Keratinocyte (primary cell): Measurements from ENCODE around the gene FMNL2. TPM values are rescaled to one million over a fixed set of nuclear protein-coding genes. Genes with fewer than 3 reads are reported as not detected.
A peak's percentile ranks its signal among the peaks of the same experiment; 100 is the strongest.

ENCODE experiments used
- DNase-seq: peaks from one replicate; pipeline ENCODE4 v3.0.0-alpha.2; 2011; ENCODE audit warnings: low read depth, missing footprints, low spot score
- FAIRE-seq: peaks from 2 replicates; lab custom pipeline; 2011; peaks lifted over from hg19 to GRCh38; lab: Jason Lieb, UNC
- H2AFZ ChIP-seq: 2 replicates; pipeline ENCODE4 v1.6.0; 2012; ENCODE audit warnings: low read length, control low read depth, inconsistent platforms; ENCODE audit not compliant: control insufficient read depth
- H3K27ac ChIP-seq: 2 replicates; pipeline ENCODE4 v1.5.1; 2011; ENCODE audit warnings: low read length; ENCODE audit not compliant: control insufficient read depth, insufficient read depth
- H3K27me3 ChIP-seq: 3 replicates; pipeline ENCODE4 v1.6.0; 2011; ENCODE audit warnings: low read length; ENCODE audit not compliant: control insufficient read depth, insufficient read depth; ENCODE audit errors: extremely low read depth
- H3K36me3 ChIP-seq, 2 experiments: 2 replicates in 1 of 2; 3 replicates in 1 of 2; pipeline ENCODE4 v1.5.1; 2011; ENCODE audit warnings: low read length in 2 of 2, mild to moderate bottlenecking in 1 of 2; ENCODE audit not compliant: control insufficient read depth in 2 of 2, insufficient read depth in 2 of 2; ENCODE audit errors: extremely low read depth in 1 of 2
- H3K4me1 ChIP-seq: 3 replicates; pipeline ENCODE4 v1.5.1; 2011; ENCODE audit warnings: low read length; ENCODE audit not compliant: control insufficient read depth, insufficient read depth; ENCODE audit errors: extremely low read depth
- H3K4me2 ChIP-seq: 3 replicates; pipeline ENCODE4 v1.6.0; 2011; ENCODE audit warnings: low read depth, low read length; ENCODE audit not compliant: control insufficient read depth, insufficient read depth; ENCODE audit errors: extremely low read depth
- H3K4me3 ChIP-seq, 3 experiments: fragments of 200-600 bp in 1 of 3; sonication (generic) in 1 of 3; 2 replicates in 2 of 3; 3 replicates in 1 of 3; pipeline ENCODE4 v1.5.1; 2011 to 2016; ENCODE audit warnings: low read length in 3 of 3, mild to moderate bottlenecking in 3 of 3, control low read depth in 2 of 3, inconsistent platforms in 1 of 3, low read depth in 1 of 3, mixed read lengths in 1 of 3, mixed run types in 1 of 3, moderate library complexity in 1 of 3; ENCODE audit not compliant: control insufficient read depth in 2 of 3, insufficient read depth in 2 of 3; ENCODE audit errors: extremely low read depth in 1 of 3
- H3K79me2 ChIP-seq: 2 replicates; pipeline ENCODE4 v1.6.0; 2012; ENCODE audit warnings: low read length; ENCODE audit not compliant: control insufficient read depth, insufficient read depth
- H3K9ac ChIP-seq: 3 replicates; pipeline ENCODE4 v1.6.0; 2011; ENCODE audit warnings: low read length; ENCODE audit not compliant: control insufficient read depth, insufficient read depth; ENCODE audit errors: extremely low read depth
- H3K9me1 ChIP-seq: 3 replicates; pipeline ENCODE4 v1.6.0; 2011; ENCODE audit warnings: low read length; ENCODE audit not compliant: control insufficient read depth, insufficient read depth; ENCODE audit errors: extremely low read depth
- H3K9me3 ChIP-seq: 2 replicates; pipeline ENCODE4 v1.5.1; 2012; ENCODE audit warnings: low read depth, low read length; ENCODE audit not compliant: control insufficient read depth
- H4K20me1 ChIP-seq: 3 replicates; pipeline ENCODE4 v1.6.0; 2011; ENCODE audit warnings: low read length; ENCODE audit not compliant: control insufficient read depth, insufficient read depth; ENCODE audit errors: extremely low read depth
- CTCF ChIP-seq, 3 experiments: IDR thresholded peaks in 1 of 3; conservative IDR thresholded peaks in 1 of 3; optimal IDR thresholded peaks in 1 of 3; 2 replicates in 2 of 3; 3 replicates in 1 of 3; pipeline versions ENCODE3 to v1.5.1; 2011; ENCODE audit warnings: low read length in 3 of 3, mild to moderate bottlenecking in 3 of 3, moderate library complexity in 2 of 3, control low read depth in 1 of 3, inconsistent platforms in 1 of 3; ENCODE audit not compliant: insufficient read depth in 2 of 3; ENCODE audit errors: extremely low read depth in 1 of 3
- EZH2 ChIP-seq: IDR thresholded peaks from one replicate; pipeline ENCODE4 v1.6.1; 2012; ENCODE audit warnings: inconsistent platforms, mild to moderate bottlenecking, low read length, moderate library complexity
- dilution Hi-C: fragments of 300-500 bp; cut with MboI; formaldehyde crosslinking; loops from one replicate; pipeline ENCODE4 v1.7.0; 2020; ENCODE audit warnings: low sequenced_read_pairs; ENCODE audit not compliant: extremely low pct_ligation_motif_present
- polyA plus RNA-seq, 5 experiments: library from polyadenylated mRNA; depleted of rRNA in 3 of 5; stranded (reverse) in 3 of 5; stranded (forward) in 1 of 5; unstranded in 1 of 5; fragments of >200 nt; gene quantifications; 1 replicate in 1 of 5; 2 replicates in 3 of 5; 3 replicates in 1 of 5; pipeline versions ENCODE4 v1.2.1 to v1.2.3, GENCODE V29; 2011 to 2012; ENCODE audit warnings: missing spikeins in 2 of 5, low read depth in 1 of 5, low replicate concordance in 1 of 5

FMNL2 gene
- polyA plus RNA-seq, 1 donor (not counting 4 experiments of a cell fraction or from before 2014, with no cell fraction given) = 62.7 TPM

GRCh38 chr2:152454960-152455359 lies 120.0 kb downstream of the FMNL2 start:
- no peak overlapping the region for H3K9ac ChIP-seq

GRCh38 chr2:152455738-152456137 lies 120.8 kb downstream of the FMNL2 start:
- H3K4me2 ChIP-seq = no peak overlapping the region
- TF ChIP-seq CTCF (optimal IDR thresholded peaks at IDR 0.05 in 1 of 3, IDR thresholded peaks at IDR 0.05 in 1 of 3, conservative IDR thresholded peaks at IDR 0.05 in 1 of 3; ENCODE audit: extremely low read depth in 1 of 3, insufficient read depth in 2 of 3, low read length in 3 of 3) = no peak
- no peak for TF ChIP-seq EZH2
- H3K4me3 ChIP-seq = no peak overlapping the region
- no peaks in the 10 kb centered on the region for H4K20me1 ChIP-seq
- no peaks in the 10 kb centered on the region for H3K9me3 ChIP-seq
- no peaks in the 10 kb centered on the region for H3K9me1 ChIP-seq
- FAIRE-seq (peak; percentile 17), DNase-seq (no peak)
- H2AFZ ChIP-seq = no peak overlapping the region
- H3K36me3 ChIP-seq = peaks cover 0 to 3% of the 10 kb centered on the region in 2 experiments
- H3K27me3 ChIP-seq = no peaks in the 10 kb centered on the region
- peak overlapping the region; percentile 1 for H3K27ac ChIP-seq
- peaks cover 79% of the 10 kb centered on the region for H3K79me2 ChIP-seq
- no peak overlapping the region for H3K9ac ChIP-seq
- dilution Hi-C loops = no loop called here
- peaks cover 11% of the 10 kb centered on the region for H3K4me1 ChIP-seq

More at GRCh38 chr2:152454960-152455359, 120.0 kb downstream of the FMNL2 start:
- no peaks in the 10 kb centered on the region for H3K27me3 ChIP-seq
- DNase-seq = no peak
- no peak overlapping the region for H3K4me2 ChIP-seq
- H3K79me2 ChIP-seq = peaks cover 79% of the 10 kb centered on the region
- dilution Hi-C loops = no loop called here
- peaks cover 0 to 3% of the 10 kb centered on the region in 2 experiments for H3K36me3 ChIP-seq
- no peak overlapping the region for H3K4me3 ChIP-seq
- H3K9me1 ChIP-seq = no peaks in the 10 kb centered on the region
- no peaks in the 10 kb centered on the region for H3K9me3 ChIP-seq
- H2AFZ ChIP-seq = no peak overlapping the region
- H4K20me1 ChIP-seq = no peaks in the 10 kb centered on the region
- no peak for FAIRE-seq
- peaks cover 11% of the 10 kb centered on the region for H3K4me1 ChIP-seq
- TF ChIP-seq CTCF (optimal IDR thresholded peaks at IDR 0.05 in 1 of 3, IDR thresholded peaks at IDR 0.05 in 1 of 3, conservative IDR thresholded peaks at IDR 0.05 in 1 of 3; ENCODE audit: extremely low read depth in 1 of 3, insufficient read depth in 2 of 3, low read length in 3 of 3) = no peak
- no peak for TF ChIP-seq EZH2
- H3K27ac ChIP-seq = no peak overlapping the region
